Left colon (tissue), 2 donors: Measurements from ENCODE around the gene JCAD. TPM values are rescaled to one million over a fixed set of nuclear protein-coding genes. Genes with fewer than 3 reads are reported as not detected.

ENCODE experiments used
- ATAC-seq: fragments of 200-7000 bp; cut with Tn5 transposase; one replicate; pipeline ENCODE4 v1.9.1; 2020; ENCODE audit warnings: mild to moderate bottlenecking, moderate library complexity
- DNase-seq, 2 donors: peaks; one replicate each; pipeline ENCODE4 v3.0.0-alpha.2; 2020
- intact Hi-C, 2 donors: fragments of 100-400 bp; cut with DNase I in 1 of 2; cut with micrococcal nuclease in 1 of 2; formaldehyde crosslinking; loops; one replicate each; pipeline versions ENCODE4 v1.11.2 to v1.14.0; 2022; cut with DNase I, micrococcal nuclease
- total RNA-seq, 2 donors: library from RNA; stranded (reverse); fragmentation: NEBNext Ultra II Directional; extraction: Animal tissue kit (Norgen Biotek cat#: 25700); gene quantifications; one replicate each; pipeline ENCODE4 v1.2.1, GENCODE V29; 2021
- donor health status: DM: no; HTN: no; CAD: no.
- donor health status: DM: yes; HTN: yes; CAD: no.

JCAD gene
- total RNA-seq, 2 donors from 2014 or later = 1.8 to 24.7 TPM

GRCh38 chr10:30074933-30075332 is 15.5 kb upstream of the JCAD start:
- intact Hi-C loops = no loop called here
- ATAC-seq = no peak
- DNase-seq = no peak

- intact Hi-C loops = no loop called here
- no peak for DNase-seq
- ATAC-seq = no peak
Measured at GRCh38 chr10:30074090-30074489, 14.7 kb upstream of the JCAD start.

- ATAC-seq (no peak), DNase-seq (no peak)
- intact Hi-C loops = no loop called here
Measured at GRCh38 chr10:30073767-30074060, 14.3 kb upstream of the JCAD start.

GRCh38 chr10:30073045-30073766 is 13.8 kb upstream of the JCAD start:
- intact Hi-C loops = no loop called here
- ATAC-seq = no peak
- DNase-seq = no peak

- ATAC-seq (no peak), DNase-seq (no peak)
- intact Hi-C loops = no loop called here
Measured at GRCh38 chr10:30072068-30072467, 12.7 kb upstream of the JCAD start.

- intact Hi-C loops = no loop called here
- ATAC-seq = no peak
- DNase-seq = no peak
Measured at GRCh38 chr10:30070001-30070685, 10.8 kb upstream of the JCAD start.

- DNase-seq (no peak), ATAC-seq (no peak)
- intact Hi-C loops = no loop called here
Measured at GRCh38 chr10:30068492-30069223, 9.3 kb upstream of the JCAD start.

- no peak for DNase-seq
- no peak for ATAC-seq
- intact Hi-C loops = no loop called here
Measured at GRCh38 chr10:30063099-30063498, 3.7 kb upstream of the JCAD start.

- ATAC-seq (no peak), DNase-seq (no peak)
- intact Hi-C loops = no loop called here
Measured at GRCh38 chr10:30062582-30062981, 3.2 kb upstream of the JCAD start.

GRCh38 chr10:30062090-30062489 is 2.7 kb upstream of the JCAD start:
- intact Hi-C loops = no loop called here
- DNase-seq (no peak), ATAC-seq (no peak)

- no peak for ATAC-seq
Measured at GRCh38 chr10:30058570-30059132, 735 bp downstream of the JCAD start.

GRCh38 chr10:30057894-30058556 is 1.4 kb downstream of the JCAD start:
- DNase-seq = no peak
- no peak for ATAC-seq

More at GRCh38 chr10:30058570-30059132, 735 bp downstream of the JCAD start:
- intact Hi-C loops = no loop called here
- peak in 1 of 2 donors; percentile 7 for DNase-seq

GRCh38 chr10:30057421-30057841 is 2.0 kb downstream of the JCAD start:
- DNase-seq = no peak
- intact Hi-C loops = no loop called here
- ATAC-seq = no peak

More at GRCh38 chr10:30057894-30058556, 1.4 kb downstream of the JCAD start:
- intact Hi-C loops = no loop called here

- ATAC-seq (no peak), DNase-seq (no peak)
- intact Hi-C loops = no loop called here
Measured at GRCh38 chr10:30056767-30057355, 2.5 kb downstream of the JCAD start.

- no peak for ATAC-seq
- DNase-seq = no peak
- intact Hi-C loops = no loop called here
Measured at GRCh38 chr10:30056281-30056680, 3.1 kb downstream of the JCAD start.

- no peak for ATAC-seq
- intact Hi-C loops = no loop called here
- no peak for DNase-seq
Measured at GRCh38 chr10:30055226-30055662, 4.1 kb downstream of the JCAD start.

GRCh38 chr10:30052062-30052461 is 7.3 kb downstream of the JCAD start:
- intact Hi-C loops = no loop called here

GRCh38 chr10:30051220-30051619 is 8.2 kb downstream of the JCAD start:
- DNase-seq = no peak
- no peak for ATAC-seq
- intact Hi-C loops = no loop called here

More at GRCh38 chr10:30052062-30052461, 7.3 kb downstream of the JCAD start:
- ATAC-seq (no peak), DNase-seq (no peak)

GRCh38 chr10:30050411-30050810 is 9.0 kb downstream of the JCAD start:
- ATAC-seq (no peak), DNase-seq (no peak)
- intact Hi-C loops = no loop called here
